GM21737 (cell line): Measurements from ENCODE around the gene DPPA2.
"Not testable (repeated sequence)": the region's sequence is repeated elsewhere in the genome, so short reads cannot be mapped to it uniquely, and the experiment has no call there.

ENCODE experiments used
- ATAC-seq: cut with Tn5 transposase; IDR thresholded peaks from one replicate; pipeline ENCODE4 v1.9.1; 2021; ENCODE audit warnings: mild to moderate bottlenecking, moderate library complexity; ENCODE audit not compliant: unreplicated experiment

The DPPA2 gene

GRCh38 chr3:109316162-109316730 is at the start of gene DPPA2:
Gene DPPA2 (minus strand): TSS chr3:109316517. CDS start chr3:109314542, 1,975 bp downstream.
- no peak for ATAC-seq

GRCh38 chr3:109364088-109364487 is 47.8 kb upstream of the DPPA2 start:
- ATAC-seq = no peak

GRCh38 chr3:109363634-109364033 is 47.3 kb upstream of the DPPA2 start:
- no peak for ATAC-seq

- ATAC-seq = no peak
Observed at GRCh38 chr3:109362823-109363222, 46.5 kb upstream of the DPPA2 start.

- ATAC-seq = not testable (repeated sequence)
Observed at GRCh38 chr3:109358809-109359208, 42.5 kb upstream of the DPPA2 start.

GRCh38 chr3:109356442-109357155 is 40.3 kb upstream of the DPPA2 start:
- no peak for ATAC-seq

GRCh38 chr3:109355625-109356441 is 39.5 kb upstream of the DPPA2 start:
- ATAC-seq = no peak

- ATAC-seq = no peak
Observed at GRCh38 chr3:109353057-109353456, 36.7 kb upstream of the DPPA2 start.

GRCh38 chr3:109351231-109351630 is 34.9 kb upstream of the DPPA2 start:
- ATAC-seq = no peak

- ATAC-seq = no peak
Observed at GRCh38 chr3:109346770-109347295, 30.5 kb upstream of the DPPA2 start.

- no peak for ATAC-seq
Observed at GRCh38 chr3:109346099-109346498, 29.8 kb upstream of the DPPA2 start.

GRCh38 chr3:109339714-109340648 is 23.7 kb upstream of the DPPA2 start:
- ATAC-seq = no peak

GRCh38 chr3:109339197-109339596 is 22.9 kb upstream of the DPPA2 start:
- ATAC-seq = no peak

- no peak for ATAC-seq
Observed at GRCh38 chr3:109338322-109338721, 22.0 kb upstream of the DPPA2 start.

GRCh38 chr3:109337393-109337792 is 21.1 kb upstream of the DPPA2 start, which contains the start of gene DPPA4:
Gene DPPA4 (minus strand): TSS chr3:109337546. CDS start chr3:109337517, 29 bp downstream.
- ATAC-seq = no peak

GRCh38 chr3:109336291-109336861 is 20.1 kb upstream of the DPPA2 start:
- ATAC-seq = no peak

GRCh38 chr3:109334572-109334971 is 18.3 kb upstream of the DPPA2 start:
- no peak for ATAC-seq

- ATAC-seq = no peak
Observed at GRCh38 chr3:109331692-109332091, 15.4 kb upstream of the DPPA2 start.

GRCh38 chr3:109330405-109330804 is 14.1 kb upstream of the DPPA2 start:
- no peak for ATAC-seq

GRCh38 chr3:109328202-109328601 is 11.9 kb upstream of the DPPA2 start:
- ATAC-seq = no peak
